Measurements from ENCODE around the gene ESR1.
"Not testable (repeated sequence)": the region's sequence is repeated elsewhere in the genome, so short reads cannot be mapped to it uniquely, and the experiment has no call there.

ESR1 gene

GRCh38 chr6:151813858-151814257 lies 6.4 kb downstream of the ESR1 start:
- DNase-seq (ENCODE audit: low read depth in 2 of 2) = no peak

- DNase-seq (ENCODE audit: low read depth in 2 of 2) = no peak
These were observed 7.1 kb downstream of the ESR1 start for GRCh38 chr6:151814614-151815013.

- DNase-seq (ENCODE audit: low read depth in 2 of 2) = no peak
These were observed 15.0 kb downstream of the ESR1 start for GRCh38 chr6:151822252-151823111.

- DNase-seq (ENCODE audit: low read depth in 2 of 2) = no peak
These were observed 19.1 kb downstream of the ESR1 start for GRCh38 chr6:151826517-151827142.

GRCh38 chr6:151832710-151833109 lies 25.2 kb downstream of the ESR1 start:
- no peak for DNase-seq (ENCODE audit: low read depth in 2 of 2)

- DNase-seq (ENCODE audit: low read depth in 2 of 2) = no peak
These were observed 27.9 kb downstream of the ESR1 start for GRCh38 chr6:151835396-151835795.

- DNase-seq (ENCODE audit: low read depth in 2 of 2) = no peak
These were observed 29.7 kb downstream of the ESR1 start for GRCh38 chr6:151837223-151837622.

GRCh38 chr6:151842816-151843215 lies 35.3 kb downstream of the ESR1 start:
- DNase-seq (ENCODE audit: low read depth in 2 of 2) = no peak

GRCh38 chr6:151847064-151847463 lies 39.6 kb downstream of the ESR1 start:
- no peak for DNase-seq (ENCODE audit: low read depth in 2 of 2)

GRCh38 chr6:151850479-151851003 lies 43.1 kb downstream of the ESR1 start:
- no peak for DNase-seq (ENCODE audit: low read depth in 2 of 2)

GRCh38 chr6:151858294-151858693 lies 50.8 kb downstream of the ESR1 start:
- no peak for DNase-seq (ENCODE audit: low read depth in 2 of 2)

GRCh38 chr6:151862461-151862860 lies 55.0 kb downstream of the ESR1 start:
- no peak for DNase-seq (ENCODE audit: low read depth in 2 of 2)

GRCh38 chr6:151867361-151867869 lies 59.9 kb downstream of the ESR1 start:
- DNase-seq (ENCODE audit: low read depth in 2 of 2) = not testable (repeated sequence)

GRCh38 chr6:151869345-151869744 lies 61.9 kb downstream of the ESR1 start:
- no peak for DNase-seq (ENCODE audit: low read depth in 2 of 2)

- no peak for DNase-seq (ENCODE audit: low read depth in 2 of 2)
These were observed 62.3 kb downstream of the ESR1 start for GRCh38 chr6:151869787-151870186.

- DNase-seq (ENCODE audit: low read depth in 2 of 2) = no peak
These were observed 62.9 kb downstream of the ESR1 start for GRCh38 chr6:151870375-151870774.

GRCh38 chr6:151875524-151875923 lies 68.0 kb downstream of the ESR1 start:
- DNase-seq (ENCODE audit: low read depth in 2 of 2) = no peak

GRCh38 chr6:151876122-151876521 lies 68.6 kb downstream of the ESR1 start:
- no peak for DNase-seq (ENCODE audit: low read depth in 2 of 2)

- no peak for DNase-seq (ENCODE audit: low read depth in 2 of 2)
These were observed 70.0 kb downstream of the ESR1 start for GRCh38 chr6:151877458-151877857.

- DNase-seq (ENCODE audit: low read depth in 2 of 2) = no peak
These were observed 73.7 kb downstream of the ESR1 start for GRCh38 chr6:151881231-151881630.

- no peak for DNase-seq (ENCODE audit: low read depth in 2 of 2)
These were observed 74.7 kb downstream of the ESR1 start for GRCh38 chr6:151882206-151882605.

GRCh38 chr6:151885234-151885633 lies 77.8 kb downstream of the ESR1 start:
- no peak for DNase-seq (ENCODE audit: low read depth in 2 of 2)

- no peak for DNase-seq (ENCODE audit: low read depth in 2 of 2)
These were observed 84.0 kb downstream of the ESR1 start for GRCh38 chr6:151891524-151891923.
